NT2/D1 (cell line): ENCODE data around the gene FRS2.

ENCODE experiments used
- SUZ12 ChIP-seq: IDR thresholded peaks from 2 replicates; pipeline ENCODE4 v1.6.1; 2011; ENCODE audit not compliant: insufficient read length, insufficient read depth; ENCODE audit errors: extremely low read depth
- YY1 ChIP-seq: IDR thresholded peaks from 2 replicates; pipeline ENCODE4 v1.6.1; 2011; ENCODE audit not compliant: insufficient read length, insufficient read depth
- ZNF274 ChIP-seq: IDR thresholded peaks from 2 replicates; pipeline ENCODE4 v1.6.1; 2011; ENCODE audit warnings: mild to moderate bottlenecking, low read depth, low read length

DNA sequence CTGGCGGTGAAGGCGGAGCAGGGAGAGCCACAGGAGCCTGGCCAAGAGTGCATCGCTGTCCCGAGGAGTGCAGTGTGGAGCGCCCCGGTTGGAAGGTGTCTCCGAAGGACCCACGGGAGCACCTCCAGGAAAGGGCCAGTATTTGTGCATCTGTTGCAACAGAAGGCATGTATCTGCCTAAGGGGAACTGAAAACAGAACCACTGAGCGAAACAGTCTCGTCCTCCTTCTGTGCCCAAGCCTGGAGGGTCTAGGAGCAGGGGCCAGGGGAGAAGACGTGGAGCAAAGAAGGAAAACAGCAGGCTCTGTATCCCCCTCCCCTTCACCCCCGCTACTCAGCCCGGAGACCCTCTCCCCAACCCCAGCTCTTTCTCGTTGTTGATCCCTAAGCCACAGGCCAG, 145.8 kb downstream of the FRS2 start:
- TF ChIP-seq YY1: no peak
- no peak for TF ChIP-seq SUZ12
- TF ChIP-seq ZNF274: no peak
